Fibroblast of peridontal ligament (primary cell): ENCODE results near the gene SLC16A4.
"Not testable (repeated sequence)": the region's sequence is repeated elsewhere in the genome, so short reads cannot be mapped to it uniquely, and the experiment has no call there.

Experiments used
- DNase-seq: peaks from one replicate; pipeline ENCODE4 v3.0.0-alpha.2; 2010; ENCODE audit errors: extremely low read depth

SLC16A4 gene

GRCh38 chr1:110390692-110391245 is at the start of gene SLC16A4:
Gene SLC16A4, minus strand, starts transcription at chr1:110391026. Its CDS starts 1,703 bp downstream, at chr1:110389323.
- DNase-seq: peak; percentile 95

- not testable (repeated sequence) for DNase-seq
Observed at GRCh38 chr1:110439873-110440272, 49.0 kb upstream of the SLC16A4 start.

- no peak for DNase-seq
Observed at GRCh38 chr1:110438893-110439292, 48.1 kb upstream of the SLC16A4 start.

- DNase-seq: not testable (repeated sequence)
Observed at GRCh38 chr1:110437645-110438299, 46.9 kb upstream of the SLC16A4 start.

- DNase-seq: no peak
Observed at GRCh38 chr1:110436635-110437034, 45.8 kb upstream of the SLC16A4 start.

- no peak for DNase-seq
Observed at GRCh38 chr1:110434946-110435345, 44.1 kb upstream of the SLC16A4 start.

- peak; percentile 4 for DNase-seq
Observed at GRCh38 chr1:110433803-110434202, 43.0 kb upstream of the SLC16A4 start.

- DNase-seq: no peak
Observed at GRCh38 chr1:110433213-110433612, 42.4 kb upstream of the SLC16A4 start.

- DNase-seq: no peak
Observed at GRCh38 chr1:110430901-110431300, 40.1 kb upstream of the SLC16A4 start.

- no peak for DNase-seq
Observed at GRCh38 chr1:110430366-110430765, 39.5 kb upstream of the SLC16A4 start.

GRCh38 chr1:110428946-110429345 is 38.1 kb upstream of the SLC16A4 start:
- no peak for DNase-seq

- DNase-seq: no peak
Observed at GRCh38 chr1:110426854-110427253, 36.0 kb upstream of the SLC16A4 start.

GRCh38 chr1:110425612-110426152 is 34.9 kb upstream of the SLC16A4 start:
- DNase-seq: no peak

GRCh38 chr1:110424699-110425611 is 34.1 kb upstream of the SLC16A4 start:
- DNase-seq: no peak

- DNase-seq: peak; percentile 67
Observed at GRCh38 chr1:110420874-110421793, 30.3 kb upstream of the SLC16A4 start.

- DNase-seq: no peak
Observed at GRCh38 chr1:110420023-110420662, 29.3 kb upstream of the SLC16A4 start.

GRCh38 chr1:110418729-110419128 is 27.9 kb upstream of the SLC16A4 start:
- no peak for DNase-seq

GRCh38 chr1:110413045-110413444 is 22.2 kb upstream of the SLC16A4 start:
- DNase-seq: not testable (repeated sequence)

GRCh38 chr1:110412576-110412975 is 21.8 kb upstream of the SLC16A4 start:
- DNase-seq: peak; percentile 75

- DNase-seq: no peak
Observed at GRCh38 chr1:110411173-110411735, 20.4 kb upstream of the SLC16A4 start.
